ENCODE data around the gene RNF31. TPM values are rescaled to one million over a fixed set of nuclear protein-coding genes. Genes with fewer than 3 reads are reported as not detected.

Gene RNF31
- total RNA-seq, 2 donors from 2014 or later = 75.5 to 82.9 TPM

DNA sequence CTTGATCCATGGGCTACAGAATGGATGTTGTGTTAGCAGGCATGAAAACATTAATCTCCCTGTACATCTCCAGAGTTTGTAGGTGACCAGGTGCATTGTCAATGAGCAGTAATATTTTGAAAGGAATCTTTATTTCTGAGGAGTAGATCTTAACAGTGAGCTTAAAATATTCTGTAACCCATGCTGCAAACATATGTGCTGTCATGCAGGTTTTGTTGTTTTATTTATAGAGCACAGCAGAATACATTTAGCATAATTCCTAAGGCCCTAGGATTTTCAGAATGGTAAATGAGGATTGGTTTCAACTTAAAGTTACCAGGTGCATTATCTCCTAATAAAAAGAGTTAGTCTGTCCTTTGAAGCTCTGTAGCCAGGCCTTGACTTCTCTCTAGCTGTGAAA, 20.4 kb upstream of the RNF31 start:
- Mint-ChIP-seq H3K27me3 (ENCODE audit: insufficient read depth) (no peaks in the 10 kb centered on the region), H3K4me1 (peaks cover 4% of the 10 kb centered on the region), H3K27ac (no peak overlapping the region), H3K36me3 (ENCODE audit: low read depth) (peaks cover 17% of the 10 kb centered on the region), H3K9me3 (no peaks in the 10 kb centered on the region), H3K4me3 (no peak overlapping the region)
- H3K36me3 ChIP-seq (ENCODE audit: control insufficient read depth, insufficient read depth, low read length) = peaks cover 19% of the 10 kb centered on the region
- TF ChIP-seq, protein P1, sequence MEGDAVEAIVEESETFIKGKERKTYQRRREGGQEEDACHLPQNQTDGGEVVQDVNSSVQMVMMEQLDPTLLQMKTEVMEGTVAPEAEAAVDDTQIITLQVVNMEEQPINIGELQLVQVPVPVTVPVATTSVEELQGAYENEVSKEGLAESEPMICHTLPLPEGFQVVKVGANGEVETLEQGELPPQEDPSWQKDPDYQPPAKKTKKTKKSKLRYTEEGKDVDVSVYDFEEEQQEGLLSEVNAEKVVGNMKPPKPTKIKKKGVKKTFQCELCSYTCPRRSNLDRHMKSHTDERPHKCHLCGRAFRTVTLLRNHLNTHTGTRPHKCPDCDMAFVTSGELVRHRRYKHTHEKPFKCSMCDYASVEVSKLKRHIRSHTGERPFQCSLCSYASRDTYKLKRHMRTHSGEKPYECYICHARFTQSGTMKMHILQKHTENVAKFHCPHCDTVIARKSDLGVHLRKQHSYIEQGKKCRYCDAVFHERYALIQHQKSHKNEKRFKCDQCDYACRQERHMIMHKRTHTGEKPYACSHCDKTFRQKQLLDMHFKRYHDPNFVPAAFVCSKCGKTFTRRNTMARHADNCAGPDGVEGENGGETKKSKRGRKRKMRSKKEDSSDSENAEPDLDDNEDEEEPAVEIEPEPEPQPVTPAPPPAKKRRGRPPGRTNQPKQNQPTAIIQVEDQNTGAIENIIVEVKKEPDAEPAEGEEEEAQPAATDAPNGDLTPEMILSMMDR (conservative IDR thresholded peaks at IDR 0.05) = no peak
- H3K9ac ChIP-seq (ENCODE audit: extremely low read depth, low read length, poor library complexity, severe bottlenecking) = no peak overlapping the region
- no peaks in the 10 kb centered on the region for H3K9me3 ChIP-seq (ENCODE audit: control insufficient read depth, low read length)
- H3K27ac ChIP-seq (ENCODE audit: low read depth, low read length) = no peak overlapping the region
- no peak for DNase-seq
- H3K27me3 ChIP-seq (ENCODE audit: control insufficient read depth, insufficient read depth, low read length, poor library complexity, severe bottlenecking) = no peaks in the 10 kb centered on the region
- no peaks in the 10 kb centered on the region for H3K4me1 ChIP-seq (ENCODE audit: control insufficient read depth, insufficient read depth, low read length)
- H3K4me3 ChIP-seq (ENCODE audit: low read length) = no peak overlapping the region

DNA sequence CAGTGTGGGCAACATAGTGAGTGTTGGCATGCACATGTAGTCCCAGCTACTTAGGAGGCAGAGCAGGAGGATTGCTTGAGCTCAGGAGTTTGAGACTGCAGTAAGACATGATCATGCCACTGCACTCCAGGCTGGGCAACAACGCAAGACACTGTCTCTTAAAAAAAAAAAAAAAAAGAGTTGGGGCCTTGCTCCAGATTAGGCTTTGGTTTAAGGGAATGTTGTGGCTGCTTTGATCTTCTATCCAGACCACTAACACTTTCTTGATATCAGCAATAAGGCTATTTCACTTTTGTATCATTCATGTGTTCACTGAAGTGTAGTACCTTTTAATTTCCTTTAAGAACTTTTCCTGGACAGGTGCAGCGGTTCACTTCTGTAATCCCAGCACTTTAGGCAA, 19.6 kb upstream of the RNF31 start:
- Histone ChIP-seq H3K4me3 (ENCODE audit: low read length) (no peak overlapping the region), H3K4me1 (ENCODE audit: control insufficient read depth, insufficient read depth, low read length) (no peaks in the 10 kb centered on the region), H3K36me3 (ENCODE audit: control insufficient read depth, insufficient read depth, low read length) (peaks cover 16% of the 10 kb centered on the region), H3K27ac (ENCODE audit: low read depth, low read length) (no peak overlapping the region), H3K9ac (ENCODE audit: extremely low read depth, low read length, poor library complexity, severe bottlenecking) (no peak overlapping the region), H3K9me3 (ENCODE audit: control insufficient read depth, low read length) (no peaks in the 10 kb centered on the region), H3K27me3 (ENCODE audit: control insufficient read depth, insufficient read depth, low read length, poor library complexity, severe bottlenecking) (no peaks in the 10 kb centered on the region)
- no peaks in the 10 kb centered on the region for H3K9me3 Mint-ChIP-seq
- DNase-seq = no peak
- no peaks in the 10 kb centered on the region for H3K27me3 Mint-ChIP-seq (ENCODE audit: insufficient read depth)
- H3K27ac Mint-ChIP-seq = no peak overlapping the region
- TF ChIP-seq, protein P1 (conservative IDR thresholded peaks at IDR 0.05) = no peak
- 97 to 100% methylated on average over 1 to 2 of the region's 2 CpGs for WGBS, 2 experiments (ENCODE audit: insufficient coverage in 1 of 2, insufficient read length in 1 of 2)
- peaks cover 14% of the 10 kb centered on the region for H3K36me3 Mint-ChIP-seq (ENCODE audit: low read depth)
- H3K4me3 Mint-ChIP-seq = no peak overlapping the region
- H3K4me1 Mint-ChIP-seq = peaks cover 4% of the 10 kb centered on the region

DNA sequence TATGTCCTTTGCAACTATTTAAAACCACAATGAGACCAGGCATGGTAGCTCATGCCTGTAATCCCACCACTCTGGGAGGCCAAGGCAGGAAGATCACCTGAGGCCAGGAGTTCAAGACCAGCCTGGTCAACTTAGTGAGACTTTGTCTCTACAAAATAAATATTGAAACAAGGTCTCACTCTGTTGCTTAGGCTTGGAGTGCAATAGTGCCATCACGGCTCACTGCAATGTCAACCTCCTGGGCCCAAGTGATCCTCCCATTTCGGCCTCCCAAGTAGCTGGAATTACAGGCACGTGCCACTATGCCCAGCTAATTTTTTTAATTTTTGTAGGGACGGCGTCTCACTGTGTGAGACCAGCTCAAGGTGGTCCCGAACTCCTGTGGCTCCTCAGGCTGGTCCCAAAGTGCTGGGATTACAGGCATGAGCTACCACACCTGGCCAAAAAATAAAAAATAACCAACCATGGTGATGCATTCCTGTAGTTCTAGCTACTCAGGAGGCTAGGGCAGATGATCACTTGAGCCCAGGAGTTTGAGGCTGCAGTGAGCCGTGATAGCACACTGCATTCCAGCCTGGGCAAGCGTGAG, 17.8 kb upstream of the RNF31 start:
- Mint-ChIP-seq H3K4me3 (no peak overlapping the region), H3K27me3 (ENCODE audit: insufficient read depth) (no peaks in the 10 kb centered on the region), H3K9me3 (no peaks in the 10 kb centered on the region), H3K4me1 (no peaks in the 10 kb centered on the region), H3K27ac (no peak overlapping the region), H3K36me3 (ENCODE audit: low read depth) (peaks cover 4% of the 10 kb centered on the region)
- H3K27me3 ChIP-seq (ENCODE audit: control insufficient read depth, insufficient read depth, low read length, poor library complexity, severe bottlenecking) = no peaks in the 10 kb centered on the region
- no peaks in the 10 kb centered on the region for H3K9me3 ChIP-seq (ENCODE audit: control insufficient read depth, low read length)
- WGBS, 2 experiments (ENCODE audit: insufficient coverage in 1 of 2, insufficient read length in 1 of 2) = 87 to 90% methylated on average over 5 to 8 of the region's 8 CpGs
- no peaks in the 10 kb centered on the region for H3K4me1 ChIP-seq (ENCODE audit: control insufficient read depth, insufficient read depth, low read length)
- H3K36me3 ChIP-seq (ENCODE audit: control insufficient read depth, insufficient read depth, low read length) = peaks cover under 1% of the 10 kb centered on the region
- H3K27ac ChIP-seq (ENCODE audit: low read depth, low read length) = no peak overlapping the region
- no peak overlapping the region for H3K9ac ChIP-seq (ENCODE audit: extremely low read depth, low read length, poor library complexity, severe bottlenecking)
- TF ChIP-seq, protein P1 (conservative IDR thresholded peaks at IDR 0.05) = no peak
- no peak overlapping the region for H3K4me3 ChIP-seq (ENCODE audit: low read length)
- DNase-seq = no peak
